GM12892 (cell line): ENCODE measurements around the gene CCNK.

Experiments
- DNase-seq: peaks from one replicate; pipeline ENCODE4 v3.0.0; 2011; ENCODE audit not compliant: insufficient read length
- FAIRE-seq: peaks from 2 replicates; lab custom pipeline; 2011; peaks lifted over from hg19 to GRCh38; lab: Jason Lieb, UNC
- POLR2A ChIP-seq: IDR thresholded peaks from 2 replicates; pipeline ENCODE4 v1.6.1; 2011; ENCODE audit warnings: low read depth, low read length, control low read depth
- POLR2AphosphoS5 ChIP-seq: IDR thresholded peaks from 2 replicates; pipeline ENCODE4 v1.6.1; 2011; ENCODE audit warnings: low read depth, low read length, control low read depth
- TAF1 ChIP-seq: IDR thresholded peaks from 2 replicates; pipeline ENCODE4 v1.6.1; 2011; ENCODE audit warnings: low read depth, mild to moderate bottlenecking, control low read depth, low read length, borderline replicate concordance

CCNK gene

GRCh38 chr14:99450266-99450665, 30.9 kb upstream of the CCNK start:
- FAIRE-seq = no peak
- DNase-seq = no peak
- TF ChIP-seq POLR2AphosphoS5 (no peak), TAF1 (no peak), POLR2A (no peak)

- FAIRE-seq = no peak
- TF ChIP-seq POLR2AphosphoS5 = no peak
- TF ChIP-seq TAF1 = no peak
- no peak for TF ChIP-seq POLR2A
- DNase-seq = no peak
These were observed 30.0 kb upstream of the CCNK start for GRCh38 chr14:99451234-99451633.

- no peak for TF ChIP-seq POLR2A
- TF ChIP-seq POLR2AphosphoS5 = no peak
- no peak for TF ChIP-seq TAF1
- FAIRE-seq = no peak
- DNase-seq = no peak
These were observed 28.2 kb upstream of the CCNK start for GRCh38 chr14:99452968-99453367.

- FAIRE-seq (no peak), DNase-seq (no peak)
- TF ChIP-seq POLR2A = no peak
- TF ChIP-seq POLR2AphosphoS5 = no peak
- no peak for TF ChIP-seq TAF1
These were observed 27.0 kb upstream of the CCNK start for GRCh38 chr14:99454246-99454645.

GRCh38 chr14:99459481-99460100, 21.6 kb upstream of the CCNK start:
- DNase-seq (no peak), FAIRE-seq (no peak)
- no peak for TF ChIP-seq TAF1
- no peak for TF ChIP-seq POLR2AphosphoS5
- no peak for TF ChIP-seq POLR2A

GRCh38 chr14:99460793-99461192, 20.4 kb upstream of the CCNK start:
- FAIRE-seq = no peak
- TF ChIP-seq TAF1 (no peak), POLR2A (no peak), POLR2AphosphoS5 (no peak)
- no peak for DNase-seq

GRCh38 chr14:99461411-99462085, 19.7 kb upstream of the CCNK start:
- FAIRE-seq (no peak), DNase-seq (no peak)
- no peak for TF ChIP-seq POLR2A
- TF ChIP-seq TAF1 = no peak
- no peak for TF ChIP-seq POLR2AphosphoS5

- no peak for FAIRE-seq
- no peak for DNase-seq
These were observed 19.0 kb upstream of the CCNK start for GRCh38 chr14:99462210-99462609.

GRCh38 chr14:99463974-99464373, 17.2 kb upstream of the CCNK start:
- FAIRE-seq (no peak), DNase-seq (no peak)
- no peak for TF ChIP-seq TAF1
- TF ChIP-seq POLR2AphosphoS5 = no peak
- no peak for TF ChIP-seq POLR2A

More at GRCh38 chr14:99462210-99462609, 19.0 kb upstream of the CCNK start:
- TF ChIP-seq POLR2A (no peak), TAF1 (no peak), POLR2AphosphoS5 (no peak)

- FAIRE-seq (no peak), DNase-seq (no peak)
- TF ChIP-seq POLR2AphosphoS5 (no peak), TAF1 (no peak), POLR2A (no peak)
These were observed 15.9 kb upstream of the CCNK start for GRCh38 chr14:99465288-99465687.

- FAIRE-seq = no peak
These were observed 14.5 kb upstream of the CCNK start for GRCh38 chr14:99466758-99467157.

GRCh38 chr14:99467336-99468078, 13.7 kb upstream of the CCNK start:
- FAIRE-seq = no peak
- DNase-seq = no peak

More at GRCh38 chr14:99466758-99467157, 14.5 kb upstream of the CCNK start:
- no peak for TF ChIP-seq POLR2A
- TF ChIP-seq TAF1 = no peak
- no peak for TF ChIP-seq POLR2AphosphoS5
- no peak for DNase-seq

More at GRCh38 chr14:99467336-99468078, 13.7 kb upstream of the CCNK start:
- TF ChIP-seq POLR2AphosphoS5 (no peak), TAF1 (no peak), POLR2A (no peak)
